Kidney glomerular epithelial cell (primary cell): ENCODE results near the gene GON7.
A peak's percentile ranks its signal among the peaks of the same experiment; 100 is the strongest.
"Not testable (repeated sequence)": the region's sequence is repeated elsewhere in the genome, so short reads cannot be mapped to it uniquely, and the experiment has no call there.

Experiments
- DNase-seq: peaks from one replicate; lab custom pipeline; 2025; lab: John Stamatoyannopoulos, UW

GON7 gene

GRCh38 chr14:93199031-93199430 lies 7.8 kb downstream of the GON7 start:
- no peak for DNase-seq

GRCh38 chr14:93195316-93195999 lies 11.4 kb downstream of the GON7 start:
- no peak for DNase-seq

GRCh38 chr14:93186956-93187355 lies 19.9 kb downstream of the GON7 start:
- DNase-seq, result no peak

- no peak for DNase-seq
Measured at GRCh38 chr14:93186466-93186865, 20.4 kb downstream of the GON7 start.

DNA sequence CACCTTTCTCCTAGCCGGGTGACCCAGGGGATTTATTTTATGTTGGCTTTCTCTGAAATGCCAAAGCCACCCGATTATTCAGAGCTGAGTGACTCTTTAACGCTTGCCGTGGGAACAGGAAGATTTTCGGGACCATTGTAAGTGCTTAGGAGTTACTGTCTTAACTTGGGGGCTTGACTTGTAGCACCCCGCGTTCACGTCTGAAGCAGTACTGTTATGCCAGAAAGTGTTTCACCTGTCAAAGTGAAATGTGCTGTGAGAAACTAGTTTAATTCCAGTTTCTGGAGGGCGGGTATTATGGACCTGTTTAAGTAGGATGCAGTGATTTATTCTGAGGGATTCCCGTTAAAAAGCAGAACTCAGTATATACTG lies 21.5 kb downstream of the GON7 start:
- DNase-seq, result no peak

GRCh38 chr14:93184391-93185348 lies 22.2 kb downstream of the GON7 start, which contains the start of the genes LYSET and MOAP1:
Gene LYSET (plus strand): TSS chr14:93185317. CDS start chr14:93185406, 89 bp downstream.
Gene MOAP1 (minus strand): TSS chr14:93184897. CDS start chr14:93184242, 655 bp downstream.
- DNase-seq, result peak; percentile 51

- no peak for DNase-seq
Measured at GRCh38 chr14:93183596-93184317, 23.1 kb downstream of the GON7 start.

DNA sequence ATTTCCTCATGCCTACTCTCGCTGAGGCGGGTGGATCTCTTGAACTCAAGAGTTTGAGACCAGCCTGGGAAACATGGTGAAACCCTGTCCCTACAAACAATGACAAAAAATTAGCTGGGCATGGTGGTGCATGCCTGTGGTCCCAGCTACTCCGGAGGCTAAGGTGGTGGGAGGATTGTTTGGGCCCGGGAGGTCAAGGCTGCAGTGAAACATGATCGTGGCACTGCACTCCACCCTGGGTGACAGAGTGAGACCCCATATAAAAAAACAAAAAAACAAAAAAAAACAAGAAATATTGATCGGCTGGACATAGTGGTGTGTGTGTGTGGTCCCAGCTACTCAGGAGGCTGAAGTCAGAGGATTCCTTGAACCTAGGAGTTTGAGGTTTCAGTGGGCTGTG lies 31.4 kb downstream of the GON7 start:
- DNase-seq, result no peak

DNA sequence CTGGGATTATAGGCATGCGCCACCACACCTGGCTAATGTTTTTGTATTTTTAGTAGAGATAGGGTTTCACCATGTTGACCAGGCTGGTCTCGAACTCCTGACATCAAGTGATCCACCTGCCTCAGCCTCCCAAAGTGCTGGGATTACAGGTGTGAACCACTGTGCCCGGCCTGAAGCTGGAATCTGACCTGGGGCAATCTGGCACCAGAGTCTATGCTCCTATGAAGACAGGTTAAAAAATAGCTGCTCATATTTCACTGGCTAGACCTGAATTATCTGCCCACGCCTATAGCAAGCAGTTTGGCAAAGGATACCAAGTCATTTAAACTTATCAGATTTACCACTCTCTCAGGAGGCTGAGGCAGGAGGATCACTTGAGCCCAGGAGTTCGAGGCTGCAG lies 32.1 kb downstream of the GON7 start:
- not testable (repeated sequence) for DNase-seq

GRCh38 chr14:93173943-93174395 lies 32.9 kb downstream of the GON7 start:
- peak; percentile 44 for DNase-seq

DNA sequence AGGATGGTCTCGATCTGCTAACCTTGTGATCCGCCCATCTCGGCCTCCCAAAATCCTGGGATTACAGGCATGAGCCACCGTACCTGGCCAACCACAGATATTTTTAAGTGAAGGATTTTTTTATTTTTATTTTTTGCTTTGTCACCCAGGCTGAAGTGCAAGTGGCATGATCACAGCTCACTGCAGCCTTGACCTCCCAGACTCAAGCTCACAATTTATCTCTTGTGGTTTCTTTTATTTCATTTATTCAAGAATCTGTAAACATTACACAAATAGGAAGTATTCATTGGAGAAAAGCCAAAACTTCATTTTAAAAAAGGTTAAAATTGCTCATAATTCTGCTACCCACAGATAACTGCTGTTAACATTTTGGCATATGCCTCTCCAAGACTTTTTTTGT lies 35.5 kb downstream of the GON7 start:
- DNase-seq, result no peak

- DNase-seq, result not testable (repeated sequence)
Measured at GRCh38 chr14:93170141-93170540, 36.7 kb downstream of the GON7 start.

DNA sequence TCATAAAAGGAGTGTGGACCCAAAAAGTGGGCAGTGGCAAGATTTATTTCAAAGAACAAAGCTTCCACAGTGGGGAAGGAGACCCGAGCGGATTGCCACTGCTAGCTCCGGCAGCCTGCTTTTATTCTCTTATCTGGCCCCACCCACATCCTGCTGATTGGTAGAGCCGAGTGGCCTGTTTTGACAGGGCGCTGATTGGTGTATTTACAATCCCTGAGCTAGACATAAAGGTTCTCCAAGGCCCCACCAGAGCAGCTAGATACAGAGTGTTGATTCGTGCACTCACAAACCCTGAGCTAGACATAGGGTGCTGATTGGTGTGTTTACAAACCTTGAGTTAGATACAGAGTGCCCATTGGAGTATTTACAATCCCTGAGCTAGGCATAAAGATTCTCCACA lies 37.2 kb downstream of the GON7 start:
- not testable (repeated sequence) for DNase-seq

DNA sequence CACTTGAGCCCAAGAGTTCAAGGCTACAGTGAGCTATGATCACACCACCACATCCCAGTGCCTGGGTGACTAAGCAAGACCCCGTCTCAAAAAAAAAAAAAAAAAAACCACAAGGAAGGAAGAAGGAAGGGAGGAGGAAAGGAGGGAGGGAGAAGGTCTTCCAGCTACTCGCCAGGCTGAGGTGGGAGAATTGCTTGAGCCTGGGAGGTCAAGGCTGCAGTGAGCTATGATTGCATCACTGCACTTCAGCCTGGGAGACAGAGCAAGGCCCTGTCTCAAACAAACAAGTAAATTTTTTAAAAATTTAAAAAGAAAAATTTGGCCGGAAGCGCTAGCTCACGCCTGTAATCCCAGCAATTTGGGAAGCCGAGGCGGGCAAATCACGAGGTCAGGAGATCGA lies 38.3 kb downstream of the GON7 start:
- not testable (repeated sequence) for DNase-seq

GRCh38 chr14:93165271-93166265 lies 41.3 kb downstream of the GON7 start:
- peak; percentile 58 for DNase-seq

GRCh38 chr14:93163564-93163963 lies 43.3 kb downstream of the GON7 start:
- DNase-seq, result no peak

- DNase-seq, result no peak
Measured at GRCh38 chr14:93161411-93161940, 45.4 kb downstream of the GON7 start.

GRCh38 chr14:93160353-93160801 lies 46.5 kb downstream of the GON7 start:
- DNase-seq, result no peak

DNA sequence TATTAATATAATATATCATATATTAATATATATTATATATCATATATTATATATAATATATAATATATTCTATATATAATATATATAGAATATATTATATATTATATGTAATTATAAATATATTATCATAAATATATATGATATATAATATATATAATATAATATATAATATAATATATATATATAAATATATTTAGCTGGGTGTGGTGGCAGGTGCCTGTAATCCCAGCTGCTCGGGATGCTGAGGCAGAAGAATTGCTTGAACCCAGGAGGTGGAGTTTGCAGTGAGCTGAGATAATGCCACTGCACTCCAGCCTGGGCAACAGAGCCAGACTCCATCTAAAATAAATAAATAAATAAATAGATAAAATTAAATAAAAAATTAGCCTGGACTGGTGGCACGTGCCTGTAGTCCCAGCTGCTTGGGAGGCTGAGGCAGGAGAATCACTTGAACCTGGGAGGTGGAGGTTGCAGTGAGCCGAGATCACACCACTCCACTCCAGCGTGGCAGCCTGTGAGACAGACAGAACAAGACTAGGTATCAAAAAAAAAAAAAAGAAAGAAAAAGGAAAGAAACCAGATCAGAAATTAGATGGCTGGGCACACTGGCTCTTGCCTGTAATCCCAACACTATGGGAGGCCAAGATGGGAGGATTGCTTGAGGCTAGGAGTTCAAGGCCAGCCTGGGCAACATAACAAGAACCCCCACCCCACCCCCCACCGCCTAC lies 47.1 kb downstream of the GON7 start:
- DNase-seq, result not testable (repeated sequence)

GRCh38 chr14:93158349-93158748 lies 48.5 kb downstream of the GON7 start:
- not testable (repeated sequence) for DNase-seq
